Mesenchymal stem cell (in vitro differentiated cells and primary cell): ENCODE data around the gene ACSS1.

Source experiments
- DNase-seq: peaks from one replicate; pipeline ENCODE4 v3.0.0-alpha.2; 2013
- H2AFZ ChIP-seq: one replicate; pipeline ENCODE4 v1.6.1; 2013; ENCODE audit warnings: low read depth, mild to moderate bottlenecking, control low read depth, inconsistent platforms, low read length, moderate library complexity
- H2AK5ac ChIP-seq: 2 replicates; pipeline ENCODE4 v1.6.1; 2013; ENCODE audit warnings: low read length, moderate library complexity, mild to moderate bottlenecking, inconsistent platforms; ENCODE audit not compliant: severe bottlenecking
- H2BK120ac ChIP-seq: one replicate; pipeline ENCODE4 v1.6.1; 2013; ENCODE audit warnings: low read depth, mild to moderate bottlenecking, inconsistent platforms, low read length, moderate library complexity
- H2BK12ac ChIP-seq, 2 experiments: one replicate each; pipeline ENCODE4 v1.6.1; 2013; ENCODE audit warnings: inconsistent platforms in 2 of 2, low read length in 2 of 2, mild to moderate bottlenecking in 2 of 2, moderate library complexity in 2 of 2, control low read depth in 1 of 2
- H2BK15ac ChIP-seq: one replicate; pipeline ENCODE4 v1.6.1; 2013; ENCODE audit warnings: mild to moderate bottlenecking, low read depth, inconsistent platforms; ENCODE audit not compliant: poor library complexity, severe bottlenecking
- H2BK5ac ChIP-seq: 2 replicates; pipeline ENCODE4 v1.6.1; 2013; ENCODE audit warnings: low read depth, mild to moderate bottlenecking, low read length, control low read depth, inconsistent platforms; ENCODE audit not compliant: poor library complexity, severe bottlenecking
- H3K14ac ChIP-seq, 2 experiments: one replicate each; pipeline ENCODE4 v1.6.1; 2013; ENCODE audit warnings: inconsistent platforms in 2 of 2, low read length in 2 of 2, control low read depth in 1 of 2, mild to moderate bottlenecking in 1 of 2, moderate library complexity in 1 of 2
- H3K18ac ChIP-seq, 2 experiments: one replicate each; pipeline ENCODE4 v1.6.1; 2013; ENCODE audit warnings: inconsistent platforms in 2 of 2, low read length in 2 of 2, control low read depth in 1 of 2, low read depth in 1 of 2, mild to moderate bottlenecking in 1 of 2
- H3K23ac ChIP-seq, 2 experiments: one replicate each; pipeline ENCODE4 v1.6.1; 2013; ENCODE audit warnings: inconsistent platforms in 2 of 2, low read length in 2 of 2, mild to moderate bottlenecking in 2 of 2, moderate library complexity in 2 of 2, control low read depth in 1 of 2
- H3K27ac ChIP-seq: 2 replicates; pipeline ENCODE4 v1.5.1; 2013; ENCODE audit warnings: mild to moderate bottlenecking, moderate library complexity, low read length, control low read depth, inconsistent platforms; ENCODE audit not compliant: poor library complexity, severe bottlenecking
- H3K27me3 ChIP-seq, 2 experiments: 2 replicates each; pipeline versions ENCODE4 v1.6.1 to v1.7.0; 2013; ENCODE audit warnings: low read length in 2 of 2, mild to moderate bottlenecking in 2 of 2, moderate library complexity in 2 of 2, control low read depth in 1 of 2, inconsistent platforms in 1 of 2; ENCODE audit not compliant: control insufficient read depth in 1 of 2, insufficient read depth in 1 of 2
- H3K36me3 ChIP-seq, 2 experiments: 2 replicates each; pipeline versions ENCODE4 v1.6.1 to v1.7.0; 2013; ENCODE audit warnings: low read length in 2 of 2, control low read depth in 1 of 2, inconsistent platforms in 1 of 2, low read depth in 1 of 2, mild to moderate bottlenecking in 1 of 2; ENCODE audit not compliant: insufficient read depth in 2 of 2, control insufficient read depth in 1 of 2
- H3K4ac ChIP-seq, 2 experiments: one replicate each; pipeline ENCODE4 v1.6.1; 2013; ENCODE audit warnings: inconsistent platforms in 2 of 2, low read length in 2 of 2, mild to moderate bottlenecking in 2 of 2, moderate library complexity in 2 of 2, control low read depth in 1 of 2, low read depth in 1 of 2
- H3K4me1 ChIP-seq: 2 replicates; pipeline ENCODE4 v1.6.1; 2013; ENCODE audit warnings: low read depth, low read length, control low read depth; ENCODE audit not compliant: control insufficient read depth, insufficient read depth
- H3K4me2 ChIP-seq: 2 replicates; pipeline ENCODE4 v1.6.1; 2013; ENCODE audit warnings: low read length, mild to moderate bottlenecking, inconsistent platforms; ENCODE audit not compliant: poor library complexity, severe bottlenecking
- H3K4me3 ChIP-seq, 2 experiments: 2 replicates each; pipeline versions ENCODE4 v1.5.1 to v1.7.0; 2013; ENCODE audit warnings: low read length in 2 of 2, mild to moderate bottlenecking in 2 of 2, control low read depth in 1 of 2, low read depth in 1 of 2; ENCODE audit not compliant: insufficient read depth in 1 of 2
- H3K79me1 ChIP-seq: replicated peaks from 2 replicates; pipeline ENCODE4 v1.6.1; 2013; ENCODE audit warnings: mild to moderate bottlenecking, control low read depth, low read length, inconsistent platforms; ENCODE audit not compliant: poor library complexity, severe bottlenecking
- H3K9ac ChIP-seq: 2 replicates; pipeline ENCODE4 v1.7.0; 2013; ENCODE audit warnings: mild to moderate bottlenecking, low read length, moderate library complexity
- H3K9me3 ChIP-seq: 2 replicates; pipeline ENCODE4 v1.7.0; 2013; ENCODE audit warnings: mild to moderate bottlenecking, low read length; ENCODE audit not compliant: control insufficient read depth
- H4K8ac ChIP-seq: one replicate; pipeline ENCODE4 v1.6.1; 2013; ENCODE audit warnings: inconsistent platforms, mild to moderate bottlenecking, low read length, moderate library complexity
- H4K91ac ChIP-seq: one replicate; pipeline ENCODE4 v1.6.1; 2013; ENCODE audit warnings: mild to moderate bottlenecking, low read length, inconsistent platforms
- WGBS: methylation state at CpG from one replicate; pipeline ENCODE4 v1.1.7; 2013; ENCODE audit warnings: mixed read lengths; 5-methylcytosine and 5-hydroxymethylcytosine counted together

Gene ACSS1

GRCh38 chr20:25071734-25072133 is 13.8 kb upstream of the ACSS1 start:
- Histone ChIP-seq H2AFZ (no peak overlapping the region), H3K23ac (no peak overlapping the region), H3K79me1 (no peaks in the 10 kb centered on the region), H3K27me3 (peaks cover 63 to 94% of the 10 kb centered on the region in 2 experiments), H2BK120ac (no peak overlapping the region), H4K8ac (no peak overlapping the region), H3K4me2 (no peak overlapping the region), H3K4me1 (peaks cover 13% of the 10 kb centered on the region), H2BK12ac (no peak overlapping the region), H3K27ac (no peak overlapping the region), H2AK5ac (no peak overlapping the region), H3K9me3 (no peaks in the 10 kb centered on the region), H4K91ac (no peak overlapping the region), H2BK5ac (no peak overlapping the region), H2BK15ac (no peak overlapping the region), H3K4ac (no peak overlapping the region), H3K14ac (no peak overlapping the region), H3K18ac (no peak overlapping the region), H3K36me3 (no peaks in the 10 kb centered on the region), H3K4me3 (no peak overlapping the region), H3K9ac (no peak overlapping the region)
- DNase-seq: no peak
- 22% methylated on average over 3 of the region's 4 CpGs for whole genome bisulfite sequencing

- 52% methylated on average over 5 of the region's 5 CpGs for WGBS
- no peak overlapping the region for H2AFZ ChIP-seq
These were observed 13.0 kb upstream of the ACSS1 start for GRCh38 chr20:25070821-25071473.

GRCh38 chr20:25067102-25067987 is 9.4 kb upstream of the ACSS1 start:
- Histone ChIP-seq H3K27me3 (peaks cover 61 to 95% of the 10 kb centered on the region in 2 experiments), H2AFZ (no peak overlapping the region), H3K9ac (no peak overlapping the region), H3K14ac (no peak overlapping the region), H4K91ac (peak overlapping the region; percentile 71), H2BK120ac (no peak overlapping the region), H3K4me2 (no peak overlapping the region), H3K79me1 (no peaks in the 10 kb centered on the region), H3K36me3 (no peaks in the 10 kb centered on the region), H2BK5ac (no peak overlapping the region), H3K27ac (no peak overlapping the region), H3K23ac (no peak overlapping the region), H3K4ac (no peak overlapping the region), H2AK5ac (no peak overlapping the region), H3K9me3 (no peaks in the 10 kb centered on the region), H2BK12ac (no peak overlapping the region), H2BK15ac (no peak overlapping the region), H3K4me1 (peaks cover 14% of the 10 kb centered on the region), H3K18ac (no peak overlapping the region), H3K4me3 (peak overlapping the region in 1 of 2 experiments; percentile 34), H4K8ac (no peak overlapping the region)
- no peak for DNase-seq
- WGBS: 87% methylated on average over 18 of the region's 18 CpGs

More at GRCh38 chr20:25070821-25071473, 13.0 kb upstream of the ACSS1 start:
- Histone ChIP-seq H3K27me3 (peaks cover 55 to 93% of the 10 kb centered on the region in 2 experiments), H2BK120ac (no peak overlapping the region), H3K14ac (no peak overlapping the region), H3K18ac (no peak overlapping the region), H3K4me1 (peaks cover 13% of the 10 kb centered on the region), H2AK5ac (no peak overlapping the region), H3K36me3 (no peaks in the 10 kb centered on the region), H2BK5ac (no peak overlapping the region), H2BK15ac (no peak overlapping the region), H4K91ac (no peak overlapping the region), H3K79me1 (no peaks in the 10 kb centered on the region), H3K4me2 (no peak overlapping the region), H3K4me3 (no peak overlapping the region), H2BK12ac (no peak overlapping the region), H3K23ac (no peak overlapping the region), H3K9me3 (no peaks in the 10 kb centered on the region), H4K8ac (no peak overlapping the region), H3K9ac (no peak overlapping the region), H3K4ac (no peak overlapping the region), H3K27ac (no peak overlapping the region)
- DNase-seq: no peak

- peaks cover 59 to 95% of the 10 kb centered on the region in 2 experiments for H3K27me3 ChIP-seq
- H4K8ac ChIP-seq: no peak overlapping the region
- H3K36me3 ChIP-seq: no peaks in the 10 kb centered on the region
- no peak overlapping the region for H2AK5ac ChIP-seq
- H2BK120ac ChIP-seq: no peak overlapping the region
- no peak overlapping the region for H3K4me2 ChIP-seq
- H4K91ac ChIP-seq: no peak overlapping the region
- no peak overlapping the region for H3K9ac ChIP-seq
- no peak overlapping the region for H3K4ac ChIP-seq
- H2AFZ ChIP-seq: no peak overlapping the region
- no peak overlapping the region for H2BK5ac ChIP-seq
- H3K9me3 ChIP-seq: no peaks in the 10 kb centered on the region
- no peak overlapping the region for H3K27ac ChIP-seq
- peaks cover 16% of the 10 kb centered on the region for H3K4me1 ChIP-seq
- no peaks in the 10 kb centered on the region for H3K79me1 ChIP-seq
- H3K18ac ChIP-seq: no peak overlapping the region
- no peak for DNase-seq
- H2BK15ac ChIP-seq: no peak overlapping the region
- no peak overlapping the region for H3K14ac ChIP-seq
- H2BK12ac ChIP-seq: no peak overlapping the region
- no peak overlapping the region for H3K23ac ChIP-seq
- H3K4me3 ChIP-seq: no peak overlapping the region
- WGBS: 51% methylated on average over 6 of the region's 6 CpGs
These were observed 8.4 kb upstream of the ACSS1 start for GRCh38 chr20:25066386-25066785.
